ENCODE data around the gene GPR161. TPM values are rescaled to one million over a fixed set of nuclear protein-coding genes. Genes with fewer than 3 reads are reported as not detected.

The GPR161 gene
- total RNA-seq (2022; extraction: Qiagen RNA extraction; ENCODE audit: low read depth) = 9.2 to 15.6 TPM (median 12.6 TPM) in 5 replicates

GRCh38 chr1:168136709-168137514 is at the start of gene GPR161:
Gene GPR161, minus strand, starts transcription at chr1:168136930. Its CDS starts 32,080 bp downstream, at chr1:168104850.

GRCh38 chr1:168178638-168179437 is 42.1 kb upstream of the GPR161 start, which contains the start of gene TIPRL:
Gene TIPRL, plus strand, starts transcription at chr1:168178962. Its CDS starts 116 bp downstream, at chr1:168179078.

Other genes with a start within 250 kb of the GPR161 start
- 0.08 to 0.17 TPM (median 0.12 TPM) in 5 replicates for gene ADCY10, start 222.8 kb downstream of the GPR161 start, total RNA-seq (2022; extraction: Qiagen RNA extraction; ENCODE audit: low read depth)
- gene DCAF6, start 200.2 kb downstream of the GPR161 start, total RNA-seq (2022; extraction: Qiagen RNA extraction; ENCODE audit: low read depth) = 23.7 to 30.2 TPM (median 27.5 TPM) in 5 replicates
- 46.9 to 82.8 TPM (median 79.0 TPM) in 5 replicates for gene MPC2, start 199.9 kb downstream of the GPR161 start, total RNA-seq (2022; extraction: Qiagen RNA extraction; ENCODE audit: low read depth)
- 33.0 to 41.5 TPM (median 35.6 TPM) in 5 replicates for gene TIPRL, start 42.0 kb upstream of the GPR161 start, total RNA-seq (2022; extraction: Qiagen RNA extraction; ENCODE audit: low read depth)
- gene SFT2D2, start 89.1 kb upstream of the GPR161 start, total RNA-seq (2022; extraction: Qiagen RNA extraction; ENCODE audit: low read depth) = 16.1 to 18.5 TPM (median 17.6 TPM) in 5 replicates
- gene TBX19, start 143.9 kb upstream of the GPR161 start, total RNA-seq (2022; extraction: Qiagen RNA extraction; ENCODE audit: low read depth) = 0.59 to 1.0 TPM (median 0.86 TPM) in 5 replicates